GDM1 (cell line): Measurements from ENCODE around the gene DCTN3.
A peak's percentile ranks its signal among the peaks of the same experiment; 100 is the strongest.
"Not testable (repeated sequence)": the region's sequence is repeated elsewhere in the genome, so short reads cannot be mapped to it uniquely, and the experiment has no call there.

Experiments used
- DNase-seq: peaks from one replicate; lab custom pipeline; 2025; lab: John Stamatoyannopoulos, UW

The DCTN3 gene

GRCh38 chr9:34646211-34647083 lies 26.2 kb upstream of the DCTN3 start, which contains the start of gene GALT:
GALT (plus strand) TSS chr9:34646675; CDS start chr9:34646705, 30 bp downstream.
- peak; percentile 82 for DNase-seq

DNA sequence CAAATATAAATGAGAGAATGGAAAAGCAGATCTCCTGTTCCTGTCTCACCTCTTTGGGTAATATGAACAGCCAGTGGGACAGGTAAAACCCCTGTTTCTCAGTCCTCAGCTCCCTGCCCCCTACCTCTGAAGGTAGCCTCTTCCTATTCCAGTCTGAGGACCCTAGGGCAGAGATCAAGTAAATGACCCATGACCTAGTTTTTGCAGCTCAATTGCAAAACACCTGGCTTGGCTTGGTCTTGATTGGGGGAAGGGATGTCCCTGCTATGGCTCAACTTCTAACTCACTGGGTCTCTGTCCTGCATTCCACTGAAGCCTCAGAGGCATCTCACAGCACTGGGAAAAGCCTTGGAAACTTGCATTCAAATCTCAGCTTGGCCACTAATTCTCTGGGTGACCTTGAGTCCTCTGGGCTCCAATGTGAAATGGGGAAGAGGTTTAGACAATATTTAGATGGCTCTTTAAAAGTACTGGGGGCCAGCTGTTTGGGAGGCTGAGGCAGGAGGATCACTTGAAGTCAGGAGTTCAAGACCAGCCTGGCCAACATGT lies 24.5 kb upstream of the DCTN3 start:
- no peak for DNase-seq

GRCh38 chr9:34642679-34643078 lies 22.4 kb upstream of the DCTN3 start:
- DNase-seq: no peak

DNA sequence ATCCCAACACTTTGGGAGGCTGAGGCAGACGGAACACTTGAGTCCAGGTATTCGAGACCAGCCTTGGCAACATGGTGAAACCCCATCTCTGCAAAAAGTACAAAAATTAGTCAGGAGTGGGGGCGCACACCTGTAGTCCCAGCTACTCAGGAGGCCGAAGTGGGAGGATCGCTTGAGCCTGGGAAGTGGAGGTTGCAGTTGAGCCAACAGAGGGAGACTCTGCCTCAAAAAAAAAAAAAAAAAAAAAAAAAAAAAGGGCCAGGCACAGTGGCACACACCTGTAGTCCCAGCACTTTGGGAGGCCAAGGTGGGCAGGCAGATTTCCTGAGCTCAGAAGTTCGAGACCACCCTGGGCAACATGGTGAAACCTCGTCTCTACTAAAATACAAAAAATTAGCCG lies 19.0 kb upstream of the DCTN3 start:
- not testable (repeated sequence) for DNase-seq

DNA sequence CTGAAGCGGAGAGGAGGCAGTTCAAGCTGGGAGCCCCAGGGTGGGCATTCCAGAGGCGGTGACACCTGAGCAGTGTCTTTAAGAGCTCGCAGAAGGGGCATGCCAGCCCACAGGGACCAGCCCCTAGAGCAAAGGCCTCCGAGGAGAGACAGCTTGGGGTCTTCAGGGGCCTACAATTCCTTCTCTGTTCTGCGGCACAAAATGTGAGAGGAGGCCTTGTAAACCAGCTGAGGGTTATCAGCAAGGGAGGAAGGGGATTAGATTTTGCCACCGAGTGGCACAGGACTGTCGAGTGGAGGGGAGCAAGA lies 17.8 kb upstream of the DCTN3 start:
- no peak for DNase-seq

GRCh38 chr9:34637356-34638137 lies 17.3 kb upstream of the DCTN3 start, which contains the start of gene SIGMAR1:
SIGMAR1 (minus strand) TSS chr9:34637787; CDS start chr9:34637697, 90 bp downstream.
- DNase-seq: peak; percentile 89

GRCh38 chr9:34636791-34637355 lies 16.6 kb upstream of the DCTN3 start:
- DNase-seq: no peak

DNA sequence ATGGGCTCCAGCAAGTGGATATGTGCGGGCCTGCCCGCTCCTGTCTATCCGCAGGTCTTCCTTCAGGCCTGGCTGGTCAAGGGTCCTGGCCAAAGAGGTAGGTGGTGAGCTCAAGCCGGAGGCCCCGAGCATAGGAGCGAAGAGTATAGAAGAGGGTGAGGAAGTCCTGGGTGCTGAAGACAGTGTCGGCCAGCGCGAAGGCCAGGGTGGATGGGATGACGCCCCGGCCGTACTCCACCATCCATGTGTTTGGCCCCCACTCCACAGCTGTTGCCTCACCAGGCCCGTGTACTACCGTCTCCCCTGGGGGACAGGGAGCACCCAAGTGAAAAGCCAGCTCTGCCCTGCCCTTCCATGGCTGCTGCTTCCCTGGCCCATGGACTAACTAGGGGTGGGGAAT lies 15.3 kb upstream of the DCTN3 start:
- DNase-seq: no peak

- DNase-seq: no peak
Observed at GRCh38 chr9:34634551-34635248, 14.4 kb upstream of the DCTN3 start.

DNA sequence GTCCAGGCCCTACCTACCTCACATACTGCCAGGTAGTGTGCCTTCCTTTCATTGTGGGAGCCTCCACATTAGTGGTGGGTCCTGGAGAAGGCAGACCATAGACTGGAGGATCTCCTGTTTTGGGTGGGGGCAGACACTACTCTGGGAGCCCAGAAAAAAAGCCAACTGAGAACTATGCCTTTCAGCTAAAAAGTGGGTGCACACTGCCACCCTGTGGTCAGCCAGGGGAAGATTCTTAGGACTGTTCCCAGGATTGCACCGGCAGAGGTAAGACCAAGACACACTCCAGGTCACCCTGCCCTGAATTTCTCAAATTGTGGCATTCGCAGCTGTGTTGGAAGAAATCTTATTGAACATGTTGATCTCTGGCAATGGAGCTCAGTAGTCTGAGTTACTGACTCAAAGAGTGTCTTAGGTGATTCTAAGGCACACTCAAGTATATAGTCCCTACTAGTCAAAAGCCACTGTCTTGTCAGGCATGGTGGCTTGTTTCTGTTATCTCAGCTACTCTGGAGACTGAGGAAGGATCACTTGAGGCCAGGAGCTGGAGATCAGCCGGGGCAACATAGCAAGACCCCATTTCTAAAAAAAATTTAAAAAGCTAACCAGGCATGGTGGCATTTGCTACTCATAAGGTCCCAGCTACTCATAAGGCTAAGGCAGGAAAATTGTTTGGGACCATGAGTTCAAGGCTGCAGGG lies 13.7 kb upstream of the DCTN3 start:
- DNase-seq: peak; percentile 39

DNA sequence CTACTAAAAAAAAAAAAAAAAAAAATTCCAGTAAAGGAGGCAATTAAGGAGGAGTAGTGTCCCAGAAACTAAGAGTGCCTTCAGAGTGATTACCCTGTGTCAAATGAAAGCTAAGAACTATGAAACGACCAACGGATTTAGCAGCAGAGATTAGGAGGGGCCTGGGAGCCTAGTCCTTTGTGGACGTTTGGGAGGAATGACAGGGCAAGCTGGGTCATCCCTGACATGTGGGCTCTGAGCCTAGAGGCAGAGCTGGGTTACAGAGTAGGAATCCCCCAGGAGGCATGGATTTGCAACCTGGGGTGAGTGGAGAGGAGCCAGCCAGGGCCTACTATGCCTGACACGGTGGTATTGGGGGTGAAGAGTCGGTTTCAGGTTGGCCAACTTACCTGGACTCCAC lies 12.9 kb upstream of the DCTN3 start:
- DNase-seq: no peak

- DNase-seq: no peak
Observed at GRCh38 chr9:34630402-34631154, 10.3 kb upstream of the DCTN3 start.

GRCh38 chr9:34629491-34629808 lies 9.2 kb upstream of the DCTN3 start:
- DNase-seq: no peak

- DNase-seq: no peak
Observed at GRCh38 chr9:34628656-34629490, 8.6 kb upstream of the DCTN3 start, which contains the start of gene ARID3C. ARID3C (minus strand) TSS chr9:34629066; CDS start chr9:34628014, 1,052 bp downstream.

DNA sequence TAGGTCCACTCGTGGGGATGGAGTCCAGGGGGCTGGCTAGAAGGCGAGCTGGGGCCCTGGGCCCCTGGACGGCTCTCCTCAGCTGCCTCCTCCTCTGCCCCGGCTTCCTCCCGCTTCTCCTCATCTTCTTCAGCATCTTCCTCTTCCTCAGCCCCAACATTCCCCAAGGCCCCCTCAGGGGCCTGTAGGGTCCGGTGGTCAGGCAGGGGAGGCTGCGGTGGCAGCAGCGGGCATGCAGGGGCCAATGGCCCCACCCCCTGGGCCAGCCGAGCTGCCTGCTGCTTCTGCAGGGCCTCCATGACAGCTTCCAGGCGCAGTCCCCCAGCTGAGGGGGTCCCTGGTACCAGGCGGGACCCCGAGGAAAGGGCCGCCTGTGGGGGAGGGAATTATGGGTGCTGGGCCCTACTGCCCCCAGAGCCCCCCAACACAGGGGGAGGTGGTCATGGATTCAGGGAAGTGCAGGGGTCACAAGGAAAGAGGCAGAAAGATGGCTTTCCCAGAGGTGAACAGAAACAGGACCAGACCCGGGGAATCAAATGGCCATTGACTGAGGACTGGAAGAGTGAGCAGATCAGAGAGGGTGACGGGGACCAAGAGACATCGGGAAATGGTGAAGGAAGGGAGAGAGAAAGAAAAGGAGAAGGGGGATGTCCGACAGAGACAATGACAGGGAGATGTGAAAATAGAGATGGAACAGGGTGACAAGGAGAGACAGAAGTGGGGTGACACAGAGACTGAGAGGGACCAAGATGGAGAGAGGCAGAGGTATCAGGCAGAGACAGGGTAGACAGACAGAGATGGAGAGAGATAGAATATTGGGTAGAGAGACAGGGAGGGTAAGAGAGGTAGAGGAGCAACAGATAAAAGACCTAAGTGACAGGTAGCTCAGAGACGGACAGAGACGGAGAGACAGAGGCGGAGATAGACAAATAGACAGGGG lies 7.7 kb upstream of the DCTN3 start:
- no peak for DNase-seq

GRCh38 chr9:34625186-34625486 lies 4.8 kb upstream of the DCTN3 start:
- DNase-seq: no peak

- no peak for DNase-seq
Observed at GRCh38 chr9:34624475-34625185, 4.3 kb upstream of the DCTN3 start.
